SK-N-SH (cell line): Measurements from ENCODE around the gene SLC10A7. TPM values are rescaled to one million over a fixed set of nuclear protein-coding genes. Genes with fewer than 3 reads are reported as not detected.

Experiments used
- CTCF ChIA-PET: fragments of 300-600, 350-600 bp; formaldehyde crosslinking; extraction: SDS; loops from one replicate; lab custom pipeline; 2021; lab: Yijun Ruan, JAX
- POLR2A ChIA-PET: fragments of 350-600 bp; sonication (Branson Sonifier 250); formaldehyde crosslinking; extraction: SDS; loops from one replicate; lab custom pipeline; 2020; ENCODE audit warnings: antibody characterized with exemption, inconsistent platforms; lab: Yijun Ruan, JAX
- DNase-seq: peaks from one replicate; pipeline ENCODE4 v3.0.0; 2012
- H2AFZ ChIP-seq: fragments of 200-600 bp; sonication (generic); 2 replicates; pipeline ENCODE4 v1.8.1; 2016; ENCODE audit warnings: antibody characterized with exemption, mild to moderate bottlenecking, low read depth
- H3F3A ChIP-seq: fragments of 200-600 bp; sonication (generic); replicated peaks from 2 replicates; pipeline ENCODE3; 2016; ENCODE audit warnings: antibody characterized with exemption, mild to moderate bottlenecking; ENCODE audit not compliant: insufficient read depth
- H3K27ac ChIP-seq, 2 experiments: fragments of 200-500 bp in 1 of 2; fragments of 200-600 bp in 1 of 2; sonication (Bioruptor generic) in 1 of 2; sonication (generic), shearing (Covaris generic) in 1 of 2; 2 replicates each; pipeline versions ENCODE4 v1.5.1 to v1.6.1; 2014 to 2016; ENCODE audit warnings: low read depth in 2 of 2, inconsistent platforms in 1 of 2, low read length in 1 of 2, mild to moderate bottlenecking in 1 of 2, mixed read lengths in 1 of 2
- H3K27me3 ChIP-seq: fragments of 200-600 bp; sonication (generic), shearing (Covaris generic); 2 replicates; pipeline ENCODE4 v1.6.1; 2016; ENCODE audit warnings: mixed run types; ENCODE audit not compliant: insufficient read depth
- H3K36me3 ChIP-seq, 2 experiments: fragments of 200-500 bp in 1 of 2; fragments of 200-600 bp in 1 of 2; sonication (Bioruptor generic) in 1 of 2; sonication (generic) in 1 of 2; replicated peaks in 1 of 2; 2 replicates each; pipeline versions ENCODE3 to v1.5.1; 2014 to 2016; ENCODE audit warnings: low read length in 1 of 2, mild to moderate bottlenecking in 1 of 2; ENCODE audit not compliant: insufficient read depth in 2 of 2, control insufficient read depth in 1 of 2
- H3K4me1 ChIP-seq, 2 experiments: fragments of 200-500 bp in 1 of 2; fragments of 200-600 bp in 1 of 2; sonication (Bioruptor generic) in 1 of 2; sonication (generic), shearing (Covaris generic) in 1 of 2; 2 replicates each; pipeline versions ENCODE4 v1.5.1 to v1.6.1; 2014 to 2016; ENCODE audit warnings: low read depth in 1 of 2, low read length in 1 of 2, mixed run types in 1 of 2; ENCODE audit not compliant: insufficient read depth in 2 of 2, control insufficient read depth in 1 of 2
- H3K4me2 ChIP-seq: fragments of 200-600 bp; sonication (generic), shearing (Covaris generic); 2 replicates; pipeline ENCODE4 v1.6.1; 2017; ENCODE audit warnings: mixed run types
- H3K4me3 ChIP-seq, 2 experiments: fragments of 200-500 bp in 1 of 2; fragments of 200-600 bp in 1 of 2; sonication (Bioruptor generic) in 1 of 2; sonication (generic), shearing (Covaris generic) in 1 of 2; 2 replicates each; pipeline versions ENCODE4 v1.5.1 to v1.8.1; 2014 to 2016; ENCODE audit warnings: low read depth in 2 of 2, inconsistent platforms in 1 of 2, low read length in 1 of 2, mild to moderate bottlenecking in 1 of 2, mixed read lengths in 1 of 2, moderate library complexity in 1 of 2
- H3K79me2 ChIP-seq: fragments of 200-600 bp; sonication (generic); 2 replicates; pipeline ENCODE4 v1.8.1; 2017; ENCODE audit warnings: mild to moderate bottlenecking; ENCODE audit not compliant: insufficient read depth
- H3K9ac ChIP-seq: fragments of 200-600 bp; sonication (generic); 2 replicates; pipeline ENCODE4 v1.6.1; 2017; ENCODE audit warnings: mixed run types
- H3K9me2 ChIP-seq: fragments of 200-600 bp; sonication (generic); 2 replicates; pipeline ENCODE4 v1.6.1; 2017; ENCODE audit warnings: mixed run types
- H3K9me3 ChIP-seq: fragments of 200-600 bp; sonication (generic); 2 replicates; pipeline ENCODE4 v1.6.1; 2017; ENCODE audit warnings: mixed run types, mild to moderate bottlenecking, moderate library complexity
- H4K20me1 ChIP-seq: fragments of 200-600 bp; sonication (generic); 2 replicates; pipeline ENCODE4 v1.6.1; 2017; ENCODE audit warnings: mild to moderate bottlenecking, mixed run types; ENCODE audit not compliant: insufficient read depth
- CHD2 ChIP-seq: fragments of 150-350 bp; IDR thresholded peaks from 2 replicates; pipeline ENCODE4 v1.6.1; 2018; ENCODE audit warnings: low read length; ENCODE audit not compliant: partially characterized antibody
- EP300 ChIP-seq, 2 experiments: IDR thresholded peaks; 2 replicates each; pipeline versions ENCODE4 v1.4.0 to v1.6.1; 2012; ENCODE audit warnings: borderline replicate concordance in 1 of 2, low read depth in 1 of 2, low read length in 1 of 2
- EZH2phosphoT487 ChIP-seq: fragments of 200-600 bp; sonication (generic); IDR thresholded peaks from 2 replicates; pipeline ENCODE4 v1.6.1; 2017; ENCODE audit warnings: low read depth, mixed run types, mild to moderate bottlenecking, antibody characterized with exemption, moderate library complexity, borderline replicate concordance
- JUND ChIP-seq: IDR thresholded peaks from 2 replicates; pipeline ENCODE4 v1.4.0; 2012
- MEF2A ChIP-seq: IDR thresholded peaks from 2 replicates; pipeline ENCODE4 v1.4.0; 2012; ENCODE audit warnings: low read depth, borderline replicate concordance
- MXI1 ChIP-seq: IDR thresholded peaks from 2 replicates; pipeline ENCODE4 v1.6.1; 2012; ENCODE audit warnings: mild to moderate bottlenecking, low read depth, low read length, improper control_type of control experiment
- NFIC ChIP-seq: IDR thresholded peaks from 2 replicates; pipeline ENCODE4 v1.4.0; 2012; ENCODE audit warnings: borderline replicate concordance
- NRF1 ChIP-seq: IDR thresholded peaks from 2 replicates; pipeline ENCODE4 v1.6.1; 2012; ENCODE audit warnings: low read depth, mild to moderate bottlenecking, low read length
- RAD21 ChIP-seq: IDR thresholded peaks from 2 replicates; pipeline ENCODE4 v1.6.1; 2012; ENCODE audit warnings: mild to moderate bottlenecking, low read length
- RCOR1 ChIP-seq: fragments of 150-350 bp; IDR thresholded peaks from 2 replicates; pipeline ENCODE4 v1.6.1; 2017; ENCODE audit warnings: antibody characterized with exemption, low read length
- REST ChIP-seq: IDR thresholded peaks from 2 replicates; pipeline ENCODE4 v1.6.1; 2012; ENCODE audit warnings: mild to moderate bottlenecking, low read depth, low read length, moderate library complexity
- RFX5 ChIP-seq: IDR thresholded peaks from 2 replicates; pipeline ENCODE4 v1.6.1; 2012; ENCODE audit warnings: mild to moderate bottlenecking, improper control_type of control experiment, low read length
- SIN3A ChIP-seq: IDR thresholded peaks from 2 replicates; pipeline ENCODE4 v1.6.1; 2012; ENCODE audit warnings: low read depth, mild to moderate bottlenecking, low read length, moderate library complexity, borderline replicate concordance
- USF1 ChIP-seq: IDR thresholded peaks from 2 replicates; pipeline ENCODE4 v1.4.0; 2012; ENCODE audit warnings: low read depth, borderline replicate concordance
- USF2 ChIP-seq: fragments of 150-350 bp; IDR thresholded peaks from 2 replicates; pipeline ENCODE4 v1.6.1; 2017; ENCODE audit warnings: antibody characterized with exemption, low read length, low read depth, borderline replicate concordance
- YY1 ChIP-seq: IDR thresholded peaks from 2 replicates; pipeline ENCODE4 v1.4.0; 2012; ENCODE audit warnings: low read depth, mild to moderate bottlenecking
- ZBTB33 ChIP-seq: IDR thresholded peaks from 2 replicates; pipeline ENCODE4 v1.4.0; 2012; ENCODE audit warnings: low read depth, borderline replicate concordance
- WGBS: methylation state at CpG from one replicate; pipeline ENCODE4 v1.1.6; 2017; ENCODE audit warnings: low lambda C conversion rate; 5-methylcytosine and 5-hydroxymethylcytosine counted together
- polyA plus RNA-seq, 3 experiments: library from polyadenylated mRNA; depleted of rRNA; stranded (reverse); fragments of >200 nt; gene quantifications; 2 replicates each; pipeline ENCODE4 v1.2.3, GENCODE V29; 2012
- TF ChIP-seq, protein P1 (sequence below): fragments of 150-350 bp; IDR thresholded peaks from 2 replicates; pipeline ENCODE4 v1.6.1; 2016; ENCODE audit warnings: mild to moderate bottlenecking, low read depth, low read length

Gene SLC10A7
- polyA plus RNA-seq, 1 of the 3 experiments (the other 2 are of a cell fraction): 3.3 TPM

DNA sequence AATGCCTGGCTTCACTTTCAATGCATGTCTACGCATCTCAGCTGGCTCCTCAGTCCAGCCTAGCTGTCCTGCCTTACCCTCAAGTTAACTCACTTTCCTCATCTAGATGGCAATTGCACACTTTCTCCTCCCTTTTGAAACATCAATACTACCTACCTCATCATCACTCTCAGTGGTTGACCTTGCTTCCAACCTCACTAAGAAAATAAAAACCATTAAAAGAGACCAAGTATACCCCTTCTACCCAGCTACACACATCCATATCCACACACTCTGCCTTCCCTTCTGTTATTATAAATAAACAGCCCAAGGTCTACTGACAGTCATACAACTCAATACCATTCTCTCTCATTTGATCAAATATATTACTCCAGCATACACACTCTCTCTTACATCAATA, 21.5 kb downstream of the SLC10A7 start (continued):
- TF ChIP-seq REST (no peak), YY1 (no peak), USF2 (no peak), RAD21 (no peak), RCOR1 (no peak), EP300 (IDR thresholded peaks at IDR 0.05; ENCODE audit: borderline replicate concordance in 1 of 2, low read depth in 1 of 2, low read length in 1 of 2) (no peak)

- no peaks in the 10 kb centered on the region for H3K9me3 ChIP-seq
- no peaks in the 10 kb centered on the region; the same call in 1 of the 2 replicates for H4K20me1 ChIP-seq
- no peak overlapping the region for H3K4me2 ChIP-seq
- POLR2A ChIA-PET: no interaction called here
- no peak overlapping the region for H3K9ac ChIP-seq
- H3K27ac ChIP-seq: no peak overlapping the region
- no peak for DNase-seq
- CTCF ChIA-PET: no interaction called here
- peaks cover 0 to 7% of the 10 kb centered on the region in 2 experiments for H3K36me3 ChIP-seq
- H3K79me2 ChIP-seq: no peaks in the 10 kb centered on the region
- H2AFZ ChIP-seq: no peak overlapping the region
- no peaks in the 10 kb centered on the region; a peak in 1 of 4 replicates for H3K4me1 ChIP-seq
- no peaks in the 10 kb centered on the region for H3K9me2 ChIP-seq
- H3K4me3 ChIP-seq: no peak overlapping the region
- no peaks in the 10 kb centered on the region for H3F3A ChIP-seq
- WGBS: 94% methylated on average over 4 of the region's 4 CpGs
- no peak for TF ChIP-seq REST
- no peak for TF ChIP-seq JUND
- no peak for TF ChIP-seq EZH2phosphoT487
- no peak for TF ChIP-seq ZBTB33
- TF ChIP-seq, protein P1, sequence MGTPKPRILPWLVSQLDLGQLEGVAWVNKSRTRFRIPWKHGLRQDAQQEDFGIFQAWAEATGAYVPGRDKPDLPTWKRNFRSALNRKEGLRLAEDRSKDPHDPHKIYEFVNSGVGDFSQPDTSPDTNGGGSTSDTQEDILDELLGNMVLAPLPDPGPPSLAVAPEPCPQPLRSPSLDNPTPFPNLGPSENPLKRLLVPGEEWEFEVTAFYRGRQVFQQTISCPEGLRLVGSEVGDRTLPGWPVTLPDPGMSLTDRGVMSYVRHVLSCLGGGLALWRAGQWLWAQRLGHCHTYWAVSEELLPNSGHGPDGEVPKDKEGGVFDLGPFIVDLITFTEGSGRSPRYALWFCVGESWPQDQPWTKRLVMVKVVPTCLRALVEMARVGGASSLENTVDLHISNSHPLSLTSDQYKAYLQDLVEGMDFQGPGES: no peak
- no peak for TF ChIP-seq SIN3A
- no peak for TF ChIP-seq USF1
- no peak for TF ChIP-seq NRF1
- TF ChIP-seq EP300 (IDR thresholded peaks at IDR 0.05; ENCODE audit: borderline replicate concordance in 1 of 2, low read depth in 1 of 2, low read length in 1 of 2): no peak
- TF ChIP-seq CHD2: no peak
- TF ChIP-seq MEF2A: no peak
- no peak for TF ChIP-seq RFX5
- no peak for TF ChIP-seq MXI1
- TF ChIP-seq NFIC: no peak
- H3K27me3 ChIP-seq: no peaks in the 10 kb centered on the region
Observed at GRCh38 chr4:146498291-146498690, 23.4 kb downstream of the SLC10A7 start.
